WTC11 (cell line): Measurements from ENCODE around the gene RBM20. TPM values are rescaled to one million over a fixed set of nuclear protein-coding genes. Genes with fewer than 3 reads are reported as not detected.

ENCODE experiments used
- ATAC-seq: fragments of 200-7000 bp; cut with Tn5 transposase; 2 replicates; pipeline ENCODE4 v1.10.0; 2021; ENCODE audit warnings: mild to moderate bottlenecking, moderate library complexity
- CTCF ChIA-PET: fragments of 300-600 bp; sonication (Branson Sonifier 250); formaldehyde crosslinking; loops from one replicate; lab custom pipeline; 2021; ENCODE audit warnings: antibody characterized with exemption; lab: Charles Lee
- POLR2A ChIA-PET: fragments of 350-600 bp; sonication (Branson Sonifier 250); formaldehyde crosslinking; loops from one replicate; lab custom pipeline; 2021; ENCODE audit warnings: antibody characterized with exemption; lab: Charles Lee
- DNase-seq: peaks from one replicate; pipeline ENCODE4 v3.0.0; 2021; ENCODE audit warnings: low spot score
- H3K27ac Mint-ChIP-seq: 2 replicates; pipeline ENCODE4 v1.8.0; 2021; ENCODE audit warnings: mixed read lengths
- H3K27me3 Mint-ChIP-seq: 2 replicates; pipeline ENCODE4 v1.8.0; 2021; ENCODE audit warnings: low read depth, mild to moderate bottlenecking, moderate library complexity, mixed read lengths
- H3K36me3 Mint-ChIP-seq: 2 replicates; pipeline ENCODE4 v1.8.0; 2021; ENCODE audit warnings: mixed read lengths
- H3K4me1 Mint-ChIP-seq: 2 replicates; pipeline ENCODE4 v1.8.0; 2022; ENCODE audit warnings: mixed read lengths
- H3K4me3 Mint-ChIP-seq: 2 replicates; pipeline ENCODE4 v1.8.0; 2021; ENCODE audit warnings: mild to moderate bottlenecking, moderate library complexity, mixed read lengths
- H3K9me3 Mint-ChIP-seq: 2 replicates; pipeline ENCODE4 v1.8.0; 2021; ENCODE audit warnings: mixed read lengths
- EMX1 ChIP-seq: fragments of 250-450 bp; sonication (Bioruptor Pico); IDR thresholded peaks from 2 replicates; pipeline ENCODE4 v1.8.0; 2021; ENCODE audit warnings: mild to moderate bottlenecking
- GRHL2 ChIP-seq: fragments of 250-450 bp; sonication (Bioruptor Pico); IDR thresholded peaks from 2 replicates; pipeline ENCODE4 v1.8.0; 2022; ENCODE audit warnings: mild to moderate bottlenecking, moderate library complexity; ENCODE audit not compliant: insufficient replicate concordance, severe bottlenecking
- KAT7 ChIP-seq: sonication (generic); formaldehyde crosslinking; IDR thresholded peaks from 2 replicates; pipeline ENCODE4 v1.8.1; 2023; ENCODE audit warnings: missing genetic modification reagents, mild to moderate bottlenecking, borderline replicate concordance
- NFE2L1 ChIP-seq: sonication (generic); formaldehyde crosslinking; IDR thresholded peaks from 2 replicates; pipeline ENCODE4 v1.8.1; 2023; ENCODE audit warnings: missing genetic modification reagents
- NR1H2 ChIP-seq: sonication (generic); formaldehyde crosslinking; IDR thresholded peaks from 2 replicates; pipeline ENCODE4 v1.9.0; 2021; ENCODE audit warnings: mild to moderate bottlenecking, moderate library complexity, missing genetic modification reagents
- NR3C1 ChIP-seq: sonication (generic); formaldehyde crosslinking; conservative IDR thresholded peaks from 2 replicates; pipeline ENCODE4 v1.8.1; 2023; ENCODE audit warnings: low read depth, mild to moderate bottlenecking, missing genetic modification reagents
- OVOL2 ChIP-seq: fragments of 250-450 bp; sonication (Bioruptor Pico); IDR thresholded peaks from 2 replicates; pipeline ENCODE4 v1.9.0; 2021; ENCODE audit warnings: mild to moderate bottlenecking, borderline replicate concordance
- SMAD3 ChIP-seq: sonication (generic); formaldehyde crosslinking; IDR thresholded peaks from 2 replicates; pipeline ENCODE4 v1.8.0; 2022; ENCODE audit warnings: missing genetic modification reagents, mild to moderate bottlenecking, borderline replicate concordance
- SOX15 ChIP-seq: fragments of 250-450 bp; sonication (Bioruptor Pico); IDR thresholded peaks from 2 replicates; pipeline ENCODE4 v1.9.0; 2021; ENCODE audit warnings: mild to moderate bottlenecking
- ZNF416 ChIP-seq: fragments of 250-450 bp; sonication (Bioruptor Pico); IDR thresholded peaks from 2 replicates; pipeline ENCODE4 v1.9.0; 2021; ENCODE audit warnings: mild to moderate bottlenecking, inconsistent platforms
- total RNA-seq: library from RNA; stranded (reverse); gene quantifications from 3 replicates; pipeline ENCODE4 v1.2.3, GENCODE V29; 2021
- TF ChIP-seq, protein P1 (sequence below): sonication (generic); formaldehyde crosslinking; IDR thresholded peaks from 2 replicates; pipeline ENCODE4 v1.8.0; 2023; ENCODE audit warnings: mild to moderate bottlenecking, missing genetic modification reagents
- TF ChIP-seq, protein P2 (sequence below): fragments of 250-450 bp; sonication (Bioruptor Pico); IDR thresholded peaks from 2 replicates; pipeline ENCODE4 v1.9.0; 2021; ENCODE audit warnings: mild to moderate bottlenecking
- TF ChIP-seq, protein P3 (sequence below): sonication (generic); formaldehyde crosslinking; IDR thresholded peaks from 2 replicates; pipeline ENCODE4 v1.8.1; 2022; ENCODE audit warnings: mild to moderate bottlenecking, missing genetic modification reagents, moderate library complexity, borderline replicate concordance
- TF ChIP-seq, protein P4 (sequence below): sonication (generic); formaldehyde crosslinking; IDR thresholded peaks from 2 replicates; pipeline ENCODE4 v1.8.1; 2022; ENCODE audit warnings: low read depth, mild to moderate bottlenecking, moderate library complexity, missing genetic modification reagents, borderline replicate concordance
- TF ChIP-seq, protein P5 (sequence below): sonication (generic); formaldehyde crosslinking; IDR thresholded peaks from 2 replicates; pipeline ENCODE4 v1.8.0; 2022; ENCODE audit warnings: missing genetic modification reagents
- TF ChIP-seq, protein P6 (sequence below): sonication (generic); formaldehyde crosslinking; IDR thresholded peaks from 2 replicates; pipeline ENCODE4 v1.8.1; 2022; ENCODE audit warnings: mild to moderate bottlenecking, moderate library complexity, missing genetic modification reagents
- TF ChIP-seq, protein P7 (sequence below): sonication (generic); formaldehyde crosslinking; IDR thresholded peaks from 2 replicates; pipeline ENCODE4 v1.8.1; 2023; ENCODE audit warnings: mild to moderate bottlenecking, missing genetic modification reagents, moderate library complexity

Gene RBM20
- total RNA-seq, 1 experiment from 2014 or later = 0.52 TPM

DNA sequence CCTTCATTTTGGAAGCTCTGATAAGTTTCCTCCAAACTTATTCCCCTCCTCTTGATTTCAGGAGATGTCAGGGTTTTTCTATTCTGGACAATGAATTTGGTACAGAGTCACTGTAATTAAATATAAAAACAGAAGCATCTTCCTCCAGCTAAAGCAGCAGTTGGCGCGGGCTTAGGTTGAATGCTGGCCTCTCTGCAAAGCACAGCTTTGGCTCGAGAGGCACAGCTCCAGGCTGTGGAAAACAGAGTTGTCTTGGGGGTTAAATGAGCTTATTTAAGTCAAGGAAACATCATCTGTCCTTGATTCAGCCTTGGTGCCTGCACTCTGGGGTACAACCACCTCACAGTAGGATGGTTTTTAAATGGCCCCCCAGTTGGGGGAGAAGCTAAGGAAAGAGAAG, 192.6 kb downstream of the RBM20 start (continued):
- TF ChIP-seq, protein P1, sequence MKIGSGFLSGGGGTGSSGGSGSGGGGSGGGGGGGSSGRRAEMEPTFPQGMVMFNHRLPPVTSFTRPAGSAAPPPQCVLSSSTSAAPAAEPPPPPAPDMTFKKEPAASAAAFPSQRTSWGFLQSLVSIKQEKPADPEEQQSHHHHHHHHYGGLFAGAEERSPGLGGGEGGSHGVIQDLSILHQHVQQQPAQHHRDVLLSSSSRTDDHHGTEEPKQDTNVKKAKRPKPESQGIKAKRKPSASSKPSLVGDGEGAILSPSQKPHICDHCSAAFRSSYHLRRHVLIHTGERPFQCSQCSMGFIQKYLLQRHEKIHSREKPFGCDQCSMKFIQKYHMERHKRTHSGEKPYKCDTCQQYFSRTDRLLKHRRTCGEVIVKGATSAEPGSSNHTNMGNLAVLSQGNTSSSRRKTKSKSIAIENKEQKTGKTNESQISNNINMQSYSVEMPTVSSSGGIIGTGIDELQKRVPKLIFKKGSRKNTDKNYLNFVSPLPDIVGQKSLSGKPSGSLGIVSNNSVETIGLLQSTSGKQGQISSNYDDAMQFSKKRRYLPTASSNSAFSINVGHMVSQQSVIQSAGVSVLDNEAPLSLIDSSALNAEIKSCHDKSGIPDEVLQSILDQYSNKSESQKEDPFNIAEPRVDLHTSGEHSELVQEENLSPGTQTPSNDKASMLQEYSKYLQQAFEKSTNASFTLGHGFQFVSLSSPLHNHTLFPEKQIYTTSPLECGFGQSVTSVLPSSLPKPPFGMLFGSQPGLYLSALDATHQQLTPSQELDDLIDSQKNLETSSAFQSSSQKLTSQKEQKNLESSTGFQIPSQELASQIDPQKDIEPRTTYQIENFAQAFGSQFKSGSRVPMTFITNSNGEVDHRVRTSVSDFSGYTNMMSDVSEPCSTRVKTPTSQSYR = no peak
- TF ChIP-seq NR3C1 (CRISPR knock-in tag) = no peak
- TF ChIP-seq, protein P2, sequence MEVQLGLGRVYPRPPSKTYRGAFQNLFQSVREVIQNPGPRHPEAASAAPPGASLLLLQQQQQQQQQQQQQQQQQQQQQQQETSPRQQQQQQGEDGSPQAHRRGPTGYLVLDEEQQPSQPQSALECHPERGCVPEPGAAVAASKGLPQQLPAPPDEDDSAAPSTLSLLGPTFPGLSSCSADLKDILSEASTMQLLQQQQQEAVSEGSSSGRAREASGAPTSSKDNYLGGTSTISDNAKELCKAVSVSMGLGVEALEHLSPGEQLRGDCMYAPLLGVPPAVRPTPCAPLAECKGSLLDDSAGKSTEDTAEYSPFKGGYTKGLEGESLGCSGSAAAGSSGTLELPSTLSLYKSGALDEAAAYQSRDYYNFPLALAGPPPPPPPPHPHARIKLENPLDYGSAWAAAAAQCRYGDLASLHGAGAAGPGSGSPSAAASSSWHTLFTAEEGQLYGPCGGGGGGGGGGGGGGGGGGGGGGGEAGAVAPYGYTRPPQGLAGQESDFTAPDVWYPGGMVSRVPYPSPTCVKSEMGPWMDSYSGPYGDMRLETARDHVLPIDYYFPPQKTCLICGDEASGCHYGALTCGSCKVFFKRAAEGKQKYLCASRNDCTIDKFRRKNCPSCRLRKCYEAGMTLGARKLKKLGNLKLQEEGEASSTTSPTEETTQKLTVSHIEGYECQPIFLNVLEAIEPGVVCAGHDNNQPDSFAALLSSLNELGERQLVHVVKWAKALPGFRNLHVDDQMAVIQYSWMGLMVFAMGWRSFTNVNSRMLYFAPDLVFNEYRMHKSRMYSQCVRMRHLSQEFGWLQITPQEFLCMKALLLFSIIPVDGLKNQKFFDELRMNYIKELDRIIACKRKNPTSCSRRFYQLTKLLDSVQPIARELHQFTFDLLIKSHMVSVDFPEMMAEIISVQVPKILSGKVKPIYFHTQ (CRISPR knock-in tag) = no peak

DNA sequence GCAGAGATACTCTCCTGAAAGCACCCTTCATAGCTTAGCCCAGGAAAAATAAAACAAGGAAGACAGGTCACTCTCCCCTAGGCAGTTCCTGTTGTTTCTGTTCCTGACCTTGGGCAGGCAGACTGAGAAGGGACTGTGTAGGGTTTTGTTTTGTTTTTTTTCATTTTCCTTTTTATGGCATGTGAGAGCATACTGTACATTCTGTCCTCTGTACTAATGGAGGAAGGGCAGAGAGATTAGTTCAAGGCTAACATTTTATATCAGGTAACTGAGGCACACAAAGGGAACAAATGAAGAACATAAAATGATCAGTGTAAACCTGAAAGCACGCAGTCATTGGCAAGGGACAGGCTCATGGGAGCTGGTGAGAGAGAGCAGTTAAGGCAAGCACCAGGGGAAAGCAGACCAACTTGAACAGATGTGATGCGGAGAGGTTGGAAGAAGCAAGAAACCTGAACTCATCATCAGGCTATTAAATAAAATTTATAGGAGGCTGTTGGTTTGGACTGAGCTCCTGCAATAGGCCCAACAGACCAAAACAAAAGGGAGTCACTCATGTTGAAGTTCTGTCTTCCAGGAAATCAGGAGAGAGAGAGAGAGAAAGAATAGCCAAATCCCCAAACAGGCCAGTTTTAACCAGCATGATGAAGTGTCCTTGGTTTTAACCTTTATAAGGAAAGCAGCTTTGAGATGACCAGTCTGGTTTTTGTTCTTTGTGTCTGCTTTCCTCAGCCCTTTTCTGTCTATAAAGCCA, 193.5 kb downstream of the RBM20 start:
- Mint-ChIP-seq H3K9me3 (no peaks in the 10 kb centered on the region), H3K4me3 (no peak overlapping the region), H3K27me3 (no peaks in the 10 kb centered on the region), H3K36me3 (no peaks in the 10 kb centered on the region), H3K4me1 (peaks cover 47% of the 10 kb centered on the region), H3K27ac (no peak overlapping the region)
- ATAC-seq (no peak), DNase-seq (no peak)
- POLR2A ChIA-PET = interaction anchor here (0.8 kb wide), 1 partner anchor 9 kb away, joined by 3 read pairs; no protein-coding TSS in a partner anchor
- CTCF ChIA-PET = interaction anchor here (1.0 kb wide), 1 partner anchor 33 kb away, joined by 4 read pairs; no protein-coding TSS in a partner anchor
- TF ChIP-seq ZNF416 (no peak), EMX1 (CRISPR knock-in tag) (no peak), NFE2L1 (CRISPR knock-in tag) (no peak), SOX15 (CRISPR knock-in tag) (no peak), OVOL2 (CRISPR knock-in tag) (no peak), NR3C1 (CRISPR knock-in tag) (no peak), GRHL2 (CRISPR knock-in tag) (no peak), NR1H2 (no peak), SMAD3 (no peak), KAT7 (no peak)
- TF ChIP-seq, protein P3, sequence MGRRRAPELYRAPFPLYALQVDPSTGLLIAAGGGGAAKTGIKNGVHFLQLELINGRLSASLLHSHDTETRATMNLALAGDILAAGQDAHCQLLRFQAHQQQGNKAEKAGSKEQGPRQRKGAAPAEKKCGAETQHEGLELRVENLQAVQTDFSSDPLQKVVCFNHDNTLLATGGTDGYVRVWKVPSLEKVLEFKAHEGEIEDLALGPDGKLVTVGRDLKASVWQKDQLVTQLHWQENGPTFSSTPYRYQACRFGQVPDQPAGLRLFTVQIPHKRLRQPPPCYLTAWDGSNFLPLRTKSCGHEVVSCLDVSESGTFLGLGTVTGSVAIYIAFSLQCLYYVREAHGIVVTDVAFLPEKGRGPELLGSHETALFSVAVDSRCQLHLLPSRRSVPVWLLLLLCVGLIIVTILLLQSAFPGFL (CRISPR knock-in tag) = no peak
- TF ChIP-seq, protein P4, sequence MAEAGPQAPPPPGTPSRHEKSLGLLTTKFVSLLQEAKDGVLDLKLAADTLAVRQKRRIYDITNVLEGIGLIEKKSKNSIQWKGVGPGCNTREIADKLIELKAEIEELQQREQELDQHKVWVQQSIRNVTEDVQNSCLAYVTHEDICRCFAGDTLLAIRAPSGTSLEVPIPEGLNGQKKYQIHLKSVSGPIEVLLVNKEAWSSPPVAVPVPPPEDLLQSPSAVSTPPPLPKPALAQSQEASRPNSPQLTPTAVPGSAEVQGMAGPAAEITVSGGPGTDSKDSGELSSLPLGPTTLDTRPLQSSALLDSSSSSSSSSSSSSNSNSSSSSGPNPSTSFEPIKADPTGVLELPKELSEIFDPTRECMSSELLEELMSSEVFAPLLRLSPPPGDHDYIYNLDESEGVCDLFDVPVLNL (CRISPR knock-in tag) = no peak
- TF ChIP-seq, protein P5, sequence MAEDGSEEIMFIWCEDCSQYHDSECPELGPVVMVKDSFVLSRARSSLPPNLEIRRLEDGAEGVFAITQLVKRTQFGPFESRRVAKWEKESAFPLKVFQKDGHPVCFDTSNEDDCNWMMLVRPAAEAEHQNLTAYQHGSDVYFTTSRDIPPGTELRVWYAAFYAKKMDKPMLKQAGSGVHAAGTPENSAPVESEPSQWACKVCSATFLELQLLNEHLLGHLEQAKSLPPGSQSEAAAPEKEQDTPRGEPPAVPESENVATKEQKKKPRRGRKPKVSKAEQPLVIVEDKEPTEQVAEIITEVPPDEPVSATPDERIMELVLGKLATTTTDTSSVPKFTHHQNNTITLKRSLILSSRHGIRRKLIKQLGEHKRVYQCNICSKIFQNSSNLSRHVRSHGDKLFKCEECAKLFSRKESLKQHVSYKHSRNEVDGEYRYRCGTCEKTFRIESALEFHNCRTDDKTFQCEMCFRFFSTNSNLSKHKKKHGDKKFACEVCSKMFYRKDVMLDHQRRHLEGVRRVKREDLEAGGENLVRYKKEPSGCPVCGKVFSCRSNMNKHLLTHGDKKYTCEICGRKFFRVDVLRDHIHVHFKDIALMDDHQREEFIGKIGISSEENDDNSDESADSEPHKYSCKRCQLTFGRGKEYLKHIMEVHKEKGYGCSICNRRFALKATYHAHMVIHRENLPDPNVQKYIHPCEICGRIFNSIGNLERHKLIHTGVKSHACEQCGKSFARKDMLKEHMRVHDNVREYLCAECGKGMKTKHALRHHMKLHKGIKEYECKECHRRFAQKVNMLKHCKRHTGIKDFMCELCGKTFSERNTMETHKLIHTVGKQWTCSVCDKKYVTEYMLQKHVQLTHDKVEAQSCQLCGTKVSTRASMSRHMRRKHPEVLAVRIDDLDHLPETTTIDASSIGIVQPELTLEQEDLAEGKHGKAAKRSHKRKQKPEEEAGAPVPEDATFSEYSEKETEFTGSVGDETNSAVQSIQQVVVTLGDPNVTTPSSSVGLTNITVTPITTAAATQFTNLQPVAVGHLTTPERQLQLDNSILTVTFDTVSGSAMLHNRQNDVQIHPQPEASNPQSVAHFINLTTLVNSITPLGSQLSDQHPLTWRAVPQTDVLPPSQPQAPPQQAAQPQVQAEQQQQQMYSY (CRISPR knock-in tag) = no peak
- TF ChIP-seq, protein P6, sequence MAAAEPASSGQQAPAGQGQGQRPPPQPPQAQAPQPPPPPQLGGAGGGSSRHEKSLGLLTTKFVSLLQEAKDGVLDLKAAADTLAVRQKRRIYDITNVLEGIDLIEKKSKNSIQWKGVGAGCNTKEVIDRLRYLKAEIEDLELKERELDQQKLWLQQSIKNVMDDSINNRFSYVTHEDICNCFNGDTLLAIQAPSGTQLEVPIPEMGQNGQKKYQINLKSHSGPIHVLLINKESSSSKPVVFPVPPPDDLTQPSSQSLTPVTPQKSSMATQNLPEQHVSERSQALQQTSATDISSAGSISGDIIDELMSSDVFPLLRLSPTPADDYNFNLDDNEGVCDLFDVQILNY (CRISPR knock-in tag) = no peak
- TF ChIP-seq, protein P7, sequence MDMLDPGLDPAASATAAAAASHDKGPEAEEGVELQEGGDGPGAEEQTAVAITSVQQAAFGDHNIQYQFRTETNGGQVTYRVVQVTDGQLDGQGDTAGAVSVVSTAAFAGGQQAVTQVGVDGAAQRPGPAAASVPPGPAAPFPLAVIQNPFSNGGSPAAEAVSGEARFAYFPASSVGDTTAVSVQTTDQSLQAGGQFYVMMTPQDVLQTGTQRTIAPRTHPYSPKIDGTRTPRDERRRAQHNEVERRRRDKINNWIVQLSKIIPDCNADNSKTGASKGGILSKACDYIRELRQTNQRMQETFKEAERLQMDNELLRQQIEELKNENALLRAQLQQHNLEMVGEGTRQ = no peak
- TF ChIP-seq, protein P2 (CRISPR knock-in tag) = no peak
